ENCODE results near the gene SMARCA1.

GRCh38 chrX:129559783-129560182 is 36.5 kb upstream of the SMARCA1 start:
- no peak for TF ChIP-seq MAX (IDR thresholded peaks at IDR 0.05)
- no peak for TF ChIP-seq REST (IDR thresholded peaks at IDR 0.05; ENCODE audit: low read depth)
- TF ChIP-seq EGR1 (IDR thresholded peaks at IDR 0.05), result no peak
- no peak for TF ChIP-seq YY1 (IDR thresholded peaks at IDR 0.05; ENCODE audit: low read depth)
- no peak for TF ChIP-seq NFIC (IDR thresholded peaks at IDR 0.05)
- no peak for TF ChIP-seq CREB1 (IDR thresholded peaks at IDR 0.05; ENCODE audit: low read depth)
- TF ChIP-seq TAF1 (IDR thresholded peaks at IDR 0.05; ENCODE audit: low read depth), result no peak
- TF ChIP-seq TCF12 (IDR thresholded peaks at IDR 0.05; ENCODE audit: low read depth), result no peak
- no peak for TF ChIP-seq EP300 (IDR thresholded peaks at IDR 0.05; ENCODE audit: borderline replicate concordance)
- TF ChIP-seq TEAD4 (IDR thresholded peaks at IDR 0.05), result no peak
- no peak for TF ChIP-seq CEBPB (IDR thresholded peaks at IDR 0.05)
